GM19328 (cell line): ENCODE data around the gene STIM1.
A peak's percentile ranks its signal among the peaks of the same experiment; 100 is the strongest.
"Not testable (repeated sequence)": the region's sequence is repeated elsewhere in the genome, so short reads cannot be mapped to it uniquely, and the experiment has no call there.

Source experiments
- ATAC-seq: cut with Tn5 transposase; IDR thresholded peaks from one replicate; pipeline ENCODE4 v1.9.1; 2021; ENCODE audit warnings: mild to moderate bottlenecking, moderate library complexity; ENCODE audit not compliant: unreplicated experiment

Gene STIM1

GRCh38 chr11:3879967-3880542, 24.6 kb downstream of the STIM1 start:
- no peak for ATAC-seq

GRCh38 chr11:3880724-3881123, 25.3 kb downstream of the STIM1 start:
- no peak for ATAC-seq

- no peak for ATAC-seq
Measured at GRCh38 chr11:3882655-3883054, 27.2 kb downstream of the STIM1 start.

- ATAC-seq, result no peak
Measured at GRCh38 chr11:3885855-3886254, 30.4 kb downstream of the STIM1 start.

GRCh38 chr11:3886985-3887384, 31.5 kb downstream of the STIM1 start:
- ATAC-seq, result no peak

- no peak for ATAC-seq
Measured at GRCh38 chr11:3888876-3889275, 33.4 kb downstream of the STIM1 start.

GRCh38 chr11:3890014-3890413, 34.5 kb downstream of the STIM1 start:
- no peak for ATAC-seq

GRCh38 chr11:3890806-3891205, 35.3 kb downstream of the STIM1 start:
- ATAC-seq, result no peak

- no peak for ATAC-seq
Measured at GRCh38 chr11:3891751-3892150, 36.3 kb downstream of the STIM1 start.

- no peak for ATAC-seq
Measured at GRCh38 chr11:3892156-3892555, 36.7 kb downstream of the STIM1 start.

- ATAC-seq, result no peak
Measured at GRCh38 chr11:3893311-3893710, 37.8 kb downstream of the STIM1 start.

- peak; percentile 98 for ATAC-seq
Measured at GRCh38 chr11:3894128-3894731, 38.8 kb downstream of the STIM1 start.

GRCh38 chr11:3896644-3897043, 41.2 kb downstream of the STIM1 start:
- no peak for ATAC-seq

- ATAC-seq, result not testable (repeated sequence)
Measured at GRCh38 chr11:3900230-3900629, 44.8 kb downstream of the STIM1 start.

- ATAC-seq, result no peak
Measured at GRCh38 chr11:3901249-3902025, 46.0 kb downstream of the STIM1 start.

- ATAC-seq, result no peak
Measured at GRCh38 chr11:3902441-3902840, 47.0 kb downstream of the STIM1 start.

- ATAC-seq, result no peak
Measured at GRCh38 chr11:3903207-3903896, 47.9 kb downstream of the STIM1 start.

GRCh38 chr11:3904228-3904627, 48.8 kb downstream of the STIM1 start:
- ATAC-seq, result no peak

GRCh38 chr11:3905080-3905953, 49.9 kb downstream of the STIM1 start:
- ATAC-seq, result no peak

- ATAC-seq, result no peak
Measured at GRCh38 chr11:3906166-3906565, 50.7 kb downstream of the STIM1 start.

- ATAC-seq, result no peak
Measured at GRCh38 chr11:3907590-3907989, 52.1 kb downstream of the STIM1 start.
